ENCODE measurements around the gene SLC35F3. TPM values are rescaled to one million over a fixed set of nuclear protein-coding genes. Genes with fewer than 3 reads are reported as not detected.
A peak's percentile ranks its signal among the peaks of the same experiment; 100 is the strongest.
"Not testable (repeated sequence)": the region's sequence is repeated elsewhere in the genome, so short reads cannot be mapped to it uniquely, and the experiment has no call there.

Gene SLC35F3
- polyA plus RNA-seq, 1 experiment: 0.06 TPM

DNA sequence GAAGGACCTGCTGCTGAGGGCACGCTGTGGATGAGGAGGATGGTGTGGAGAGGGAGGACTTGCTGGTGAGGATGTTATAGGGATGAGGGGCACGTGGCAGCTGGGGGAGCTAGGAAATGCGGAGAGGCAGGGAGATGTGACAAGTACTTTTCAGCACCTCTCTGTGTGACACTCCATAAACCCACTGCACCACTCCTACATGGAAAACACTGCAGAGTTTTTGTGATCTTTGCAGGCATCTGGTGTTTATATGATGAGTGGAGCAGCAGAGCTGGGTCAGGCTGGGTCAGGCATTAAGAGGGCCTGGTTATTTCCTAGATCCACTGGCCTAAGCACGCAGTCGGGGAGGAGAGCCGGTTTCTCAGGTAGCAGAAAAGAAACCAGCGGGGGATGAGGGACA is 301.5 kb downstream of the SLC35F3 start:
- CTCF ChIA-PET: interaction anchor here (1.2 kb wide), 1 partner anchor 9 kb away, joined by 4 read pairs; no protein-coding TSS in a partner anchor
- POLR2A ChIA-PET: no interaction called here
- TF ChIP-seq CTCF (IDR thresholded peaks at IDR 0.05; ENCODE audit: insufficient read depth, low read depth, low read length): no peak
- DNase-seq (ENCODE audit: low read depth): no peak
- Histone ChIP-seq H3K4me3 (ENCODE audit: low read depth, low read length) (no peak overlapping the region), H3K27me3 (ENCODE audit: control insufficient read depth, insufficient read depth, low read length) (no peaks in the 10 kb centered on the region), H3K36me3 (ENCODE audit: control insufficient read depth, insufficient read depth, low read length) (no peaks in the 10 kb centered on the region)

DNA sequence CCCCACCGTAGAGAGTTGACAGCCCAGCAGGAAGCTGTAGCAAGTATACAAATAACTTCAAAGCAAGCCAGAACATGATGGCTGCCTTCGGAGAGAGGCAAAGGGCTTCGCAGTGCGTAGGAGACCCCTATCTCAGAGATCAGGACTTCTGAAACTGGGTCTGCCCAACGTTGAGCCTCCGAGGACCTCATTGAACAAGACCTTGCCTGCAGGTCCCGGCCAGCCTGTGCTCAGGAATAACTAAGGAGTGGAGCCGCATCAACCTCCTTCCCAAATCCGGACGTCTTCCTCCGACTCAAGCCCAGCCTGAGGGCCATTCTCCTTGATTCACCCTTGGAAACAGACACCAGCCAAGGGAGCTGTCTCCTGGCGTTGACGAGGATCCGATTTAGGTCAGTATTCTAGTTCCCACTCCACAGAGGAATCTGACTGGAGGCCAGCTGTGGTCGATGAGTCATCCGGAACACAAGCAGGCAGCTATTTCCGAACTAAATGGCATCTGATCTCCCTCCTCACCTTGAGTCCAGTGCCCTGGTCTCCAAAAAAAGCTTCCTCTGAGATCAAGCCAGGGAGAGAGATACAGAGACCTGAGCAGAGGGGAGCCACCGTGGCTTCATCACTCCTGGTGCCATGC is 302.3 kb downstream of the SLC35F3 start:
- TF ChIP-seq CTCF (IDR thresholded peaks at IDR 0.05; ENCODE audit: insufficient read depth, low read depth, low read length): no peak
- no peaks in the 10 kb centered on the region for H3K36me3 ChIP-seq (ENCODE audit: control insufficient read depth, insufficient read depth, low read length)
- no peaks in the 10 kb centered on the region for H3K27me3 ChIP-seq (ENCODE audit: control insufficient read depth, insufficient read depth, low read length)
- DNase-seq (ENCODE audit: low read depth): peak; percentile 41
- POLR2A ChIA-PET: no interaction called here
- H3K4me3 ChIP-seq (ENCODE audit: low read depth, low read length): no peak overlapping the region
- CTCF ChIA-PET: interaction anchor here (1.2 kb wide), 1 partner anchor 8 kb away, joined by 4 read pairs; no protein-coding TSS in a partner anchor

- peaks cover 1% of the 10 kb centered on the region for H3K27me3 ChIP-seq (ENCODE audit: control insufficient read depth, insufficient read depth, low read length)
- POLR2A ChIA-PET: no interaction called here
- CTCF ChIA-PET: interaction anchor here (0.6 kb wide), 1 partner anchor 47 kb away, joined by 3 read pairs; no protein-coding TSS in a partner anchor
- no peak for TF ChIP-seq CTCF (IDR thresholded peaks at IDR 0.05; ENCODE audit: insufficient read depth, low read depth, low read length)
- no peaks in the 10 kb centered on the region for H3K36me3 ChIP-seq (ENCODE audit: control insufficient read depth, insufficient read depth, low read length)
- DNase-seq (ENCODE audit: low read depth): no peak
- no peak overlapping the region for H3K4me3 ChIP-seq (ENCODE audit: low read depth, low read length)
Observed at GRCh38 chr1:234208351-234208750, 303.9 kb downstream of the SLC35F3 start.

DNA sequence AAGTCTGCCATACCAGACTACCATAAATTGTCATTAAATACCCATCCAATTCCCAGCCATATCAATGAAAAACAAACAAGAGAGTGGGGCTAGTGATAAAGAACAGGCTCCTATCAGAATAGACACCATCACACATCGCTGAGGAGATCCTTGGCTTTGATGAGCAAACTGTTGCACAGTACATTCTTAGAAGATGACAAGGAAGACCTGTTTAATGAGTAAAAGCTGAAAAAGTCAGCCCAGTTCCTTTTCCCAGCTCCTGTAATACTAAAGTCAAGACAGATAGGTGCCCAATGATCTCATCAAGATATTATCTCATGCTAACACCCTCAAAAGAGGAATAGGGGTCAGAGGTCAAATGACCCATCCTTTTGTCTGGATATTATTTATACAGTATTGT is 304.3 kb downstream of the SLC35F3 start:
- no peak for TF ChIP-seq CTCF (IDR thresholded peaks at IDR 0.05; ENCODE audit: insufficient read depth, low read depth, low read length)
- CTCF ChIA-PET: interaction anchor here (0.6 kb wide), 1 partner anchor 47 kb away, joined by 3 read pairs; no protein-coding TSS in a partner anchor
- DNase-seq (ENCODE audit: low read depth): no peak
- H3K27me3 ChIP-seq (ENCODE audit: control insufficient read depth, insufficient read depth, low read length): peaks cover 3% of the 10 kb centered on the region
- H3K4me3 ChIP-seq (ENCODE audit: low read depth, low read length): no peak overlapping the region
- POLR2A ChIA-PET: no interaction called here
- no peaks in the 10 kb centered on the region for H3K36me3 ChIP-seq (ENCODE audit: control insufficient read depth, insufficient read depth, low read length)

- H3K4me3 ChIP-seq (ENCODE audit: low read depth, low read length); CTCF ChIA-PET; H3K27me3 ChIP-seq (ENCODE audit: control insufficient read depth, insufficient read depth, low read length); H3K36me3 ChIP-seq (ENCODE audit: control insufficient read depth, insufficient read depth, low read length); DNase-seq (ENCODE audit: low read depth); POLR2A ChIA-PET: not testable (repeated sequence)
Observed at GRCh38 chr1:234210429-234210828, 306.0 kb downstream of the SLC35F3 start.

- H3K27me3 ChIP-seq (ENCODE audit: control insufficient read depth, insufficient read depth, low read length); H3K4me3 ChIP-seq (ENCODE audit: low read depth, low read length); H3K36me3 ChIP-seq (ENCODE audit: control insufficient read depth, insufficient read depth, low read length); DNase-seq (ENCODE audit: low read depth); CTCF ChIA-PET; POLR2A ChIA-PET: not testable (repeated sequence)
Observed at GRCh38 chr1:234211855-234212254, 307.4 kb downstream of the SLC35F3 start.

All from BJ (cell line).